Measurements from ENCODE around the gene GOLGA3. TPM values are rescaled to one million over a fixed set of nuclear protein-coding genes. Genes with fewer than 3 reads are reported as not detected.

GOLGA3 gene
- total RNA-seq, 1 experiment from 2014 or later = 86.9 TPM

DNA sequence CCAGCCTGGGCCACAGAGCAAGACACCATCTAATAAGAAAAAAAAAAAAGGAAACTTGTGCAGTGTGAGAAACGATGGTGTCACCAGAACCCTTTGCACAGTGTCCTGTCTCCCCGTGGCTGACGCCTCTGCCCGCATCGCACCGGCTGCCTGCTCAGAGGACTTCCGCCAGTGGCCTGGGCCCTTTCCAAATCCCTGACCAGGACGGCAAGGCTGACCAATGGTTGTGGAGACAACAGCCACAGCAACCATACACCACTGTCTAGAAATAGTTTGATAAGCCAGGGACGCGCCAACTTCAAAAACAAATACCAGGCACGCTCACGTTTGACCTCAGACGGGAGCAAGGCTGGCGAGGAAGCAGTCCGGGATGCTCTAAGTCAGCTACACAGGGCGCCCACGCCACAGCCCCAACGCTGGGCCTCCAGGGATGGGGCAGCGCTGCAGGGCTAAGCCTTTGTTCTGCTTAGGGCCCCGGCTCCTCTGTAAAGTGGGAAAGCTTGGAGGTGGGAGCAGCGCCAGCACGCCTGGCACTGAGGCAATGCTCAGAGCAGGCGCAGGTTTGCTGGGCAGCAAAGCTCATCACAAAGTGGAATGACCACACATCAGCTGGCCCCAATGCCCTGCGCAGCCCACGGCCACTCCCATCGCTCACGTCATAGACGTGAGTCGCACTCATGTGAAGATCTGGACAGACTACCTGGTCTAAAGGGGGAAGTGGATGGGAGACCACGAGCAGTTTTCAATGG, 105.5 kb downstream of the GOLGA3 start:
- H3K9me2 ChIP-seq (replicated peaks; ENCODE audit: low read length) = no peaks in the 10 kb centered on the region
- ATAC-seq (no peak), DNase-seq (no peak)
- peaks cover 11% of the 10 kb centered on the region for H3K4me1 ChIP-seq (ENCODE audit: insufficient read depth, low read length)
- H3K4me3 ChIP-seq (ENCODE audit: low read length) = no peak overlapping the region
- no peaks in the 10 kb centered on the region for H3K9me3 ChIP-seq (ENCODE audit: low read length)
- no peak for TF ChIP-seq EZH2 (IDR thresholded peaks at IDR 0.05; ENCODE audit: low read length, unreplicated experiment)
- no peak for TF ChIP-seq CTCF (conservative IDR thresholded peaks at IDR 0.05; ENCODE audit: low read depth, low read length)
- no peak for TF ChIP-seq EZH2phosphoT487 (IDR thresholded peaks at IDR 0.05; ENCODE audit: borderline replicate concordance, low read length)
- intact Hi-C loops (cut with micrococcal nuclease) = no loop called here
- H2AFZ ChIP-seq (ENCODE audit: low read length) = no peak overlapping the region
- peaks cover 73% of the 10 kb centered on the region for H3K36me3 ChIP-seq (ENCODE audit: low read depth, low read length)
- no TSS peak for BruUV-seq (replicated peaks)
- H3K27ac ChIP-seq (ENCODE audit: low read length) = no peak overlapping the region
- no peak overlapping the region for H3K4me2 ChIP-seq (ENCODE audit: low read length)
- ChIA-PET POLR2A (ENCODE audit: unreplicated experiment) (no interaction called here), CTCF (no interaction called here)
- no peak overlapping the region for H3K9ac ChIP-seq (ENCODE audit: low read length)
- no peaks in the 10 kb centered on the region; the same call in none of the 2 replicates for H3K79me2 ChIP-seq (ENCODE audit: low read length)
- H3K27me3 ChIP-seq (ENCODE audit: low read length) = no peaks in the 10 kb centered on the region
- H3F3A ChIP-seq (ENCODE audit: low read length, unreplicated experiment) = peaks cover 7% of the 10 kb centered on the region
- peaks cover 29% of the 10 kb centered on the region for H4K20me1 ChIP-seq (ENCODE audit: low read length)

DNA sequence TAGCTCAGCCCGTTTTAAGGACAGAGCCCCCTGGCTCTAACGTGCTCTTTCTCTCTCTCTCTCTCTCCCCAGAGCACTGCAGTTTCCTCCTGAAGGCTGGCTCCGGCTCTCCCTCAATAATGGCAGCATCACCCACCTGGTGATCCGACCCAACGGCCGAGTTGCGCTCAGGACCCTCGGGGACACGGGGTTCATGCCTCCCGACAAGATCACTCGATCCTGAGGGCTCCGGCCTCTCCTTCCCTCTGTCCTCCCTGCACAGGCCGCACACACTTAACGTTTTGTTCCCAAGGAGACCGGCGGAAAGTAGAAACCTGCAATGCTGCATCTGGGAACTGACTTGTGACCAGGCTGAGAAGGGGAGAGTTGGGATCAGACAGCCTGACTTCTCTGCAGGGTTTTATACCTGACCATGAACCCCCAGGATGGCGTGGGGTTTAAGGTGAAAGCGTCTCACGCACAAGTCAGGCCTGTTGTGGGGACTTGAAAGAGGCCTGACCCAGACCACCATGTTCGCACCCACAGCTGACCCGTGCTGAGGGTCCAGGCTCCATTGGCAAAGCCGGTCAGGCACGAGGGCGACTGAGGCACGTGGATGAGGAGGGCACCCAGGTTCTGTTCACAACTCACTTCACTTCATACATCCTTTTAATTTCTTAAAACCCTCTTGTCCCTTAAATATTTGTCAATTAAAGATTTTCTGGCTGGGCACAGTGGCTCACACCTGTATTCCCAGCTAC, 107.9 kb downstream of the GOLGA3 start:
- Histone ChIP-seq H3K27ac (ENCODE audit: low read length) (no peak overlapping the region), H2AFZ (ENCODE audit: low read length) (no peak overlapping the region), H3K4me2 (ENCODE audit: low read length) (no peak overlapping the region), H4K20me1 (ENCODE audit: low read length) (peaks cover 29% of the 10 kb centered on the region), H3K9me3 (ENCODE audit: low read length) (no peaks in the 10 kb centered on the region), H3K4me1 (ENCODE audit: insufficient read depth, low read length) (peaks cover 11% of the 10 kb centered on the region), H3K4me3 (ENCODE audit: low read length) (no peak overlapping the region), H3K79me2 (ENCODE audit: low read length) (peaks cover 3% of the 10 kb centered on the region), H3K27me3 (ENCODE audit: low read length) (no peaks in the 10 kb centered on the region), H3F3A (ENCODE audit: low read length, unreplicated experiment) (peaks cover 7% of the 10 kb centered on the region), H3K9me2 (replicated peaks; ENCODE audit: low read length) (no peaks in the 10 kb centered on the region), H3K36me3 (ENCODE audit: low read depth, low read length) (peaks cover 58% of the 10 kb centered on the region), H3K9ac (ENCODE audit: low read length) (no peak overlapping the region)
- intact Hi-C loops (cut with micrococcal nuclease) = no loop called here
- CTCF ChIA-PET = no interaction called here
- ATAC-seq (no peak), DNase-seq (no peak)
- TSS peak; percentile 50 for BruUV-seq (replicated peaks)
- no peak for TF ChIP-seq CTCF (conservative IDR thresholded peaks at IDR 0.05; ENCODE audit: low read depth, low read length)
- TF ChIP-seq EZH2 (IDR thresholded peaks at IDR 0.05; ENCODE audit: low read length, unreplicated experiment) = no peak
- TF ChIP-seq EZH2phosphoT487 (IDR thresholded peaks at IDR 0.05; ENCODE audit: borderline replicate concordance, low read length) = no peak
- POLR2A ChIA-PET (ENCODE audit: unreplicated experiment) = no interaction called here

DNA sequence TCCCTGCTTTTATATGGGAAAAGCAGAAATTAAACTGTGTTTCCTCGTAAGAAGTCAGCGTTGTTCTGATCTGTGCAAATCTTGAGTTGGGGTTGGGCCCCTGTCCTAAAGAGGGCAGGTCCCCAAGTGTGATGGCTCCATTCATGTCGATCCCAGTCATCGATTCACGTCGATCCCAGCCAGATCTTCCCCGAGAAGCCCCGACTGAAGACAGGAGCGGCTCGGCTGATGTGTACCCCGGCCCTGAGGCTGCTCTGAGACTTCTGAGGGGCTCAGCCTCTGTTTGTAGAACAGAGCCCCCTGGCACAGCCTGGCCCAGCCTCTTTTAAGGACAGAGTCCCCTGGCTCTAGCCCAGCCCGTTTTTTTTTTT, 108.7 kb downstream of the GOLGA3 start:
- Histone ChIP-seq H3F3A (ENCODE audit: low read length, unreplicated experiment) (peaks cover 7% of the 10 kb centered on the region), H2AFZ (ENCODE audit: low read length) (no peak overlapping the region), H3K9ac (ENCODE audit: low read length) (no peak overlapping the region), H4K20me1 (ENCODE audit: low read length) (peaks cover 31% of the 10 kb centered on the region), H3K4me3 (ENCODE audit: low read length) (no peak overlapping the region), H3K9me3 (ENCODE audit: low read length) (no peaks in the 10 kb centered on the region), H3K4me1 (ENCODE audit: insufficient read depth, low read length) (peaks cover 11% of the 10 kb centered on the region), H3K79me2 (ENCODE audit: low read length) (peaks cover 4% of the 10 kb centered on the region), H3K27me3 (ENCODE audit: low read length) (no peaks in the 10 kb centered on the region), H3K27ac (ENCODE audit: low read length) (peak overlapping the region; percentile 52), H3K9me2 (replicated peaks; ENCODE audit: low read length) (no peaks in the 10 kb centered on the region), H3K36me3 (ENCODE audit: low read depth, low read length) (peaks cover 53% of the 10 kb centered on the region), H3K4me2 (ENCODE audit: low read length) (no peak overlapping the region)
- BruUV-seq (replicated peaks) = no TSS peak
- intact Hi-C loops (cut with micrococcal nuclease) = no loop called here
- ATAC-seq = no peak
- TF ChIP-seq EZH2 (IDR thresholded peaks at IDR 0.05; ENCODE audit: low read length, unreplicated experiment) = no peak
- no peak for TF ChIP-seq CTCF (conservative IDR thresholded peaks at IDR 0.05; ENCODE audit: low read depth, low read length)
- no peak for TF ChIP-seq EZH2phosphoT487 (IDR thresholded peaks at IDR 0.05; ENCODE audit: borderline replicate concordance, low read length)
- ChIA-PET CTCF (no interaction called here), POLR2A (ENCODE audit: unreplicated experiment) (no interaction called here)
- DNase-seq = no peak
